SU-DHL-6 (cell line): Measurements from ENCODE around the gene LYPD1.

Source experiments
- H2AFZ ChIP-seq: fragments of 200-600 bp; sonication (generic); 2 replicates; pipeline ENCODE4 v1.6.1; 2014; ENCODE audit warnings: low read depth, mild to moderate bottlenecking, moderate library complexity, mixed read lengths, antibody characterized with exemption, low read length; ENCODE audit not compliant: severe bottlenecking
- H3F3A ChIP-seq: fragments of 200-600 bp; shearing (Covaris generic); 2 replicates; pipeline ENCODE4 v1.6.0; 2016; ENCODE audit warnings: antibody characterized with exemption, mild to moderate bottlenecking; ENCODE audit not compliant: insufficient read depth
- H3K27ac ChIP-seq: fragments of 200-600 bp; sonication (generic); 2 replicates; pipeline ENCODE4 v1.5.1; 2016; ENCODE audit warnings: low read depth, mild to moderate bottlenecking, low read length, moderate library complexity, mixed read lengths
- H3K27me3 ChIP-seq: fragments of 200-600 bp; sonication (generic), shearing (Covaris generic); 2 replicates; pipeline ENCODE4 v1.6.0; 2014; ENCODE audit warnings: mild to moderate bottlenecking, low read length
- H3K36me3 ChIP-seq: fragments of 200-600 bp; sonication (generic); 2 replicates; pipeline ENCODE4 v1.6.1; 2014; ENCODE audit warnings: mild to moderate bottlenecking, low read length, mixed read lengths
- H3K4me2 ChIP-seq: fragments of 300-600, 200-600 bp; shearing (Covaris generic), sonication (generic); 2 replicates; pipeline ENCODE4 v1.6.0; 2014; ENCODE audit warnings: low read length, low read depth, mild to moderate bottlenecking; ENCODE audit not compliant: poor library complexity, severe bottlenecking
- H3K4me3 ChIP-seq: fragments of 200-600 bp; sonication (generic); 2 replicates; pipeline ENCODE4 v1.5.1; 2014; ENCODE audit warnings: antibody characterized with exemption, low read length, mild to moderate bottlenecking, mixed read lengths; ENCODE audit not compliant: insufficient read depth, poor library complexity, severe bottlenecking
- H3K79me2 ChIP-seq: fragments of 200-600 bp; sonication (generic); 2 replicates; pipeline ENCODE4 v1.6.1; 2014; ENCODE audit warnings: mild to moderate bottlenecking, low read length, moderate library complexity; ENCODE audit not compliant: insufficient read depth
- H3K9ac ChIP-seq: fragments of 200-600 bp; sonication (generic); 2 replicates; pipeline ENCODE4 v1.7.0; 2014; ENCODE audit warnings: mild to moderate bottlenecking, low read length
- H3K9me2 ChIP-seq: fragments of 200-600 bp; sonication (generic); replicated peaks from 2 replicates; pipeline ENCODE4 v1.6.1; 2014; ENCODE audit warnings: low read length; ENCODE audit not compliant: insufficient read depth
- H3K9me3 ChIP-seq: fragments of 200-600 bp; sonication (generic); 2 replicates; pipeline ENCODE4 v1.6.1; 2014; ENCODE audit warnings: low read length, mixed read lengths; ENCODE audit not compliant: insufficient read depth
- H4K20me1 ChIP-seq: fragments of 200-600 bp; sonication (generic); 2 replicates; pipeline ENCODE4 v1.6.1; 2014; ENCODE audit warnings: low read depth, mild to moderate bottlenecking, antibody characterized with exemption, low read length, moderate library complexity, mixed read lengths
- EZH2phosphoT487 ChIP-seq: fragments of 200-600 bp; sonication (generic), shearing (Covaris generic); conservative IDR thresholded peaks from 2 replicates; pipeline ENCODE4 v1.6.1; 2018; ENCODE audit warnings: mild to moderate bottlenecking, antibody characterized with exemption, low read length, moderate library complexity, mixed read lengths
- TF ChIP-seq, protein P1 (sequence below): fragments of 200-600 bp; sonication (generic); IDR thresholded peaks from one replicate; pipeline ENCODE4 v1.5.1; 2017; ENCODE audit warnings: antibody characterized with exemption, mild to moderate bottlenecking, low read length, moderate library complexity; ENCODE audit not compliant: insufficient read depth, poor library complexity, severe bottlenecking

Gene LYPD1

GRCh38 chr2:132668189-132668823 lies 1.7 kb downstream of the LYPD1 start:
- H3K9me3 ChIP-seq = no peaks in the 10 kb centered on the region
- no peak for TF ChIP-seq EZH2phosphoT487
- TF ChIP-seq, protein P1, sequence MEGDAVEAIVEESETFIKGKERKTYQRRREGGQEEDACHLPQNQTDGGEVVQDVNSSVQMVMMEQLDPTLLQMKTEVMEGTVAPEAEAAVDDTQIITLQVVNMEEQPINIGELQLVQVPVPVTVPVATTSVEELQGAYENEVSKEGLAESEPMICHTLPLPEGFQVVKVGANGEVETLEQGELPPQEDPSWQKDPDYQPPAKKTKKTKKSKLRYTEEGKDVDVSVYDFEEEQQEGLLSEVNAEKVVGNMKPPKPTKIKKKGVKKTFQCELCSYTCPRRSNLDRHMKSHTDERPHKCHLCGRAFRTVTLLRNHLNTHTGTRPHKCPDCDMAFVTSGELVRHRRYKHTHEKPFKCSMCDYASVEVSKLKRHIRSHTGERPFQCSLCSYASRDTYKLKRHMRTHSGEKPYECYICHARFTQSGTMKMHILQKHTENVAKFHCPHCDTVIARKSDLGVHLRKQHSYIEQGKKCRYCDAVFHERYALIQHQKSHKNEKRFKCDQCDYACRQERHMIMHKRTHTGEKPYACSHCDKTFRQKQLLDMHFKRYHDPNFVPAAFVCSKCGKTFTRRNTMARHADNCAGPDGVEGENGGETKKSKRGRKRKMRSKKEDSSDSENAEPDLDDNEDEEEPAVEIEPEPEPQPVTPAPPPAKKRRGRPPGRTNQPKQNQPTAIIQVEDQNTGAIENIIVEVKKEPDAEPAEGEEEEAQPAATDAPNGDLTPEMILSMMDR = no peak
- H3K9me2 ChIP-seq = no peaks in the 10 kb centered on the region
- H3F3A ChIP-seq = no peaks in the 10 kb centered on the region
- no peaks in the 10 kb centered on the region for H3K36me3 ChIP-seq
- no peaks in the 10 kb centered on the region for H3K79me2 ChIP-seq
- H3K4me2 ChIP-seq = no peak overlapping the region
- no peaks in the 10 kb centered on the region for H3K27me3 ChIP-seq
- no peak overlapping the region for H3K9ac ChIP-seq
- no peak overlapping the region for H3K27ac ChIP-seq
- no peaks in the 10 kb centered on the region for H4K20me1 ChIP-seq
- no peak overlapping the region for H2AFZ ChIP-seq
- no peak overlapping the region for H3K4me3 ChIP-seq

GRCh38 chr2:132667706-132668105 lies 2.3 kb downstream of the LYPD1 start:
- no peaks in the 10 kb centered on the region for H3K9me3 ChIP-seq

GRCh38 chr2:132665401-132666140 lies 4.4 kb downstream of the LYPD1 start:
- Histone ChIP-seq H3K9me3 (no peaks in the 10 kb centered on the region), H3K79me2 (no peaks in the 10 kb centered on the region), H3F3A (no peaks in the 10 kb centered on the region), H3K27ac (no peak overlapping the region), H3K4me2 (no peak overlapping the region), H3K27me3 (no peaks in the 10 kb centered on the region), H3K9ac (no peak overlapping the region), H4K20me1 (no peaks in the 10 kb centered on the region), H2AFZ (no peak overlapping the region), H3K4me3 (no peak overlapping the region), H3K36me3 (no peaks in the 10 kb centered on the region), H3K9me2 (no peaks in the 10 kb centered on the region)
- TF ChIP-seq, protein P1 = no peak
- TF ChIP-seq EZH2phosphoT487 = no peak

More at GRCh38 chr2:132667706-132668105, 2.3 kb downstream of the LYPD1 start:
- Histone ChIP-seq H3K27ac (no peak overlapping the region), H4K20me1 (no peaks in the 10 kb centered on the region), H3K4me3 (no peak overlapping the region), H2AFZ (no peak overlapping the region), H3K36me3 (no peaks in the 10 kb centered on the region), H3K79me2 (no peaks in the 10 kb centered on the region), H3K9me2 (no peaks in the 10 kb centered on the region), H3K9ac (no peak overlapping the region), H3F3A (no peaks in the 10 kb centered on the region), H3K27me3 (no peaks in the 10 kb centered on the region), H3K4me2 (no peak overlapping the region)
- TF ChIP-seq, protein P1 = no peak
- TF ChIP-seq EZH2phosphoT487 = no peak
